ENCODE results near the gene ECI1. TPM values are rescaled to one million over a fixed set of nuclear protein-coding genes. Genes with fewer than 3 reads are reported as not detected.

Gene ECI1
- total RNA-seq, result 29.9 and 30.5 TPM in 2 replicates

GRCh38 chr16:2251296-2252111, at the start of gene ECI1:
Gene ECI1 (minus strand): TSS chr16:2251587. CDS start chr16:2251566, 21 bp downstream.

GRCh38 chr16:2267913-2268666, 16.7 kb upstream of the ECI1 start, which contains the start of gene RNPS1:
Gene RNPS1 (minus strand): TSS chr16:2268126. CDS start chr16:2264643, 3,483 bp downstream.

GRCh38 chr16:2236337-2237101, 14.9 kb downstream of the ECI1 start, which contains the start of gene DNASE1L2:
Gene DNASE1L2 (plus strand): TSS chr16:2236444. CDS start chr16:2236817, 373 bp downstream.

GRCh38 chr16:2223221-2223941, 28.0 kb downstream of the ECI1 start, which contains the start of gene E4F1:
Gene E4F1 (plus strand): TSS chr16:2223591. CDS start chr16:2223614, 23 bp downstream.

GRCh38 chr16:2214719-2214968, 36.7 kb downstream of the ECI1 start, which contains the start of gene PGP:
Gene PGP (minus strand): TSS chr16:2214840. CDS start chr16:2214777, 63 bp downstream.

GRCh38 chr16:2210386-2211365, 40.7 kb downstream of the ECI1 start, which contains the start of gene BRICD5:
Gene BRICD5 (minus strand): TSS chr16:2210863. CDS start chr16:2210833, 30 bp downstream.

GRCh38 chr16:2205104-2205966, 46.1 kb downstream of the ECI1 start, which contains the start of gene MLST8:
Gene MLST8 (plus strand): TSS chr16:2205454. CDS start chr16:2206086, 632 bp downstream.

GRCh38 chr16:2196162-2196980, 55.0 kb downstream of the ECI1 start, which contains the start of gene CASKIN1:
Gene CASKIN1 (minus strand): TSS chr16:2196605. CDS start chr16:2196432, 173 bp downstream.

Small RNA genes within 50 kb of the gene (small RNA-seq; reads per million reads assigned to genes)
- gene MIR3677 (not detected), gene MIR4717 (not detected)

Other genes starting within 250 kb of the ECI1 start
- gene ZNF598, start 241.8 kb downstream of the ECI1 start, total RNA-seq, result 26.8 and 35.0 TPM in 2 replicates
- 1.5 TPM in 1 of 2 replicates, not detected in the other for gene NPW, start 231.8 kb downstream of the ECI1 start, total RNA-seq
- 4.8 and 5.1 TPM in 2 replicates for gene NHERF2, start 224.7 kb downstream of the ECI1 start, total RNA-seq
- gene NTHL1, start 203.8 kb downstream of the ECI1 start, total RNA-seq, result 19.7 and 31.6 TPM in 2 replicates
- gene TSC2, start 203.6 kb downstream of the ECI1 start, total RNA-seq, result 56.2 and 62.2 TPM in 2 replicates
- 95.8 and 107 TPM in 2 replicates for gene PKD1, start 115.7 kb downstream of the ECI1 start, total RNA-seq
- gene RAB26, start 103.0 kb downstream of the ECI1 start, total RNA-seq, result under 0.01 and 0.20 TPM in 2 replicates
- gene TRAF7, start 95.8 kb downstream of the ECI1 start, total RNA-seq, result 61.0 and 70.0 TPM in 2 replicates
- gene CASKIN1, start 55.0 kb downstream of the ECI1 start, total RNA-seq, result under 0.01 and 0.73 TPM in 2 replicates
- 26.0 and 36.7 TPM in 2 replicates for gene MLST8, start 46.1 kb downstream of the ECI1 start, total RNA-seq
- gene BRICD5, start 40.7 kb downstream of the ECI1 start, total RNA-seq, result 0.37 and 1.6 TPM in 2 replicates
- 17.3 and 23.5 TPM in 2 replicates for gene PGP, start 36.7 kb downstream of the ECI1 start, total RNA-seq
- gene E4F1, start 28.0 kb downstream of the ECI1 start, total RNA-seq, result 30.1 and 34.4 TPM in 2 replicates
- gene DNASE1L2, start 15.1 kb downstream of the ECI1 start, total RNA-seq, result under 0.01 and 1.2 TPM in 2 replicates
- 81.6 and 118 TPM in 2 replicates for gene RNPS1, start 16.5 kb upstream of the ECI1 start, total RNA-seq
- 0.39 and 0.73 TPM in 2 replicates for gene ABCA3, start 89.1 kb upstream of the ECI1 start, total RNA-seq
- gene CCNF, start 177.9 kb upstream of the ECI1 start, total RNA-seq, result 27.2 and 40.3 TPM in 2 replicates
- 6.2 and 12.1 TPM in 2 replicates for gene TEDC2, start 208.5 kb upstream of the ECI1 start, total RNA-seq
- gene NTN3, start 219.7 kb upstream of the ECI1 start, total RNA-seq, result under 0.01 and 0.20 TPM in 2 replicates
- 11.0 and 16.2 TPM in 2 replicates for gene TBC1D24, start 223.5 kb upstream of the ECI1 start, total RNA-seq